ENCODE measurements around the gene PLXNB2.

PLXNB2 gene

GRCh38 chr22:50238755-50239154 is 68.7 kb downstream of the PLXNB2 start:
- no peak overlapping the region for H3K4me3 ChIP-seq (replicated peaks in 1 of 2; ENCODE audit: low read depth in 2 of 2, low read length in 2 of 2)
- TF ChIP-seq CTCF (IDR thresholded peaks at IDR 0.05; ENCODE audit: low read depth, low read length): no peak
- DNase-seq (ENCODE audit: low read depth in 2 of 2): no peak

DNA sequence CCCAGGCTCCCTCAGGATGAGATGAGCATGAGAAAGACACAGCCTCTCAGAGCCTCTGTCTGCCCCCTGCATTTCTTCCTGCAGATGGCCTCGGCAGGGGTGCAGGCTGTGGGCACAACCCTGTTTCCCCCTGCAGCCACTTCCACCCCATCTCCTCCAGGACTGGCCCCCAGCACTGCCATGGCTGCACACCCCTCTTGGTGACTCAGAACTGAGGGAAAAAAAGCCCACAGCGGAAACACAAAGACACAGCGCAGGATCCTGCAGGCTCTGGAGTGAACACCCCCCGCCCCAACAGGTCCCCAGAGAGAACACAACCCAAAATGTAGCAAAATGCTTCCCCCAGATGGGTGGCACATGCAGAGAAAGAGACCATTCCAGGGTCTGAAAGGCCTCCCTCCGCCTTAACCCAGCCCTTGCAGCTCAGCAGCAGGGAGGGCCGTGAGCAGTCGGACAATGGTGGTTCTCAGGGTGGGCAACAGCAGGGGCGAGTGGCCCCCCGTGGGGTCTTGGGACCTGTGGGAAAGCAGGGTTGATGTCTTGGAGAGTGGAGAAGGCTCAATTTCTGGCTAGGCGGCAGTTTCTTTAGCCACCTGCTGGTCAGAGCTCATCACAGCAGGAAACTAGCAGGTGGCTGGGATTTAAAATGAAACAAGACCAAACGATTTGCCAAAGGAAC is 70.6 kb downstream of the PLXNB2 start:
- peak; percentile 56 for TF ChIP-seq CTCF (IDR thresholded peaks at IDR 0.05; ENCODE audit: low read depth, low read length)
- H3K4me3 ChIP-seq (replicated peaks in 1 of 2; ENCODE audit: low read depth in 2 of 2, low read length in 2 of 2): no peak overlapping the region
- DNase-seq (ENCODE audit: low read depth in 2 of 2): peak; percentile 34 to 45

DNA sequence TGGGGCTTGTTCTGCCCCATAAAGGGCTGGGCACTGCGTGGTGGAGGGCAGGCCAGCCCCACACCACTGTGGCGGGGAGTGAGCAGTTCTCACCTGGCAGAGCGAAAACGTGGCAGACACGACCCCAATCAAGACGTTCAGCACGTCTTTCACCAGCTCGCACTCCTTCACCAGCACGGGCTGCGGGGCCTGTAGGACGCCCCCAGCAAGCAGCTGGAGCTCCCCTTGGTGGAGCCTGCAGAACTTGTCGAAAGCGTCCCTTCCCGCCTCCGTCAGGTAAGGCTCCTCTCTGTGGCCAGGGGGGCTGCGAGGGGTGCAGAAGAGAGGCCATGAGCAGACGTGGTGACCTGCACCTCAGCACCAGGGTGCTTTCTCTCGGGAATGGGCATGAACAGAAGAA is 74.2 kb downstream of the PLXNB2 start:
- TF ChIP-seq CTCF (IDR thresholded peaks at IDR 0.05; ENCODE audit: low read depth, low read length): no peak
- DNase-seq (ENCODE audit: low read depth in 2 of 2): no peak
- no peak overlapping the region for H3K4me3 ChIP-seq (replicated peaks in 1 of 2; ENCODE audit: low read depth in 2 of 2, low read length in 2 of 2)

DNA sequence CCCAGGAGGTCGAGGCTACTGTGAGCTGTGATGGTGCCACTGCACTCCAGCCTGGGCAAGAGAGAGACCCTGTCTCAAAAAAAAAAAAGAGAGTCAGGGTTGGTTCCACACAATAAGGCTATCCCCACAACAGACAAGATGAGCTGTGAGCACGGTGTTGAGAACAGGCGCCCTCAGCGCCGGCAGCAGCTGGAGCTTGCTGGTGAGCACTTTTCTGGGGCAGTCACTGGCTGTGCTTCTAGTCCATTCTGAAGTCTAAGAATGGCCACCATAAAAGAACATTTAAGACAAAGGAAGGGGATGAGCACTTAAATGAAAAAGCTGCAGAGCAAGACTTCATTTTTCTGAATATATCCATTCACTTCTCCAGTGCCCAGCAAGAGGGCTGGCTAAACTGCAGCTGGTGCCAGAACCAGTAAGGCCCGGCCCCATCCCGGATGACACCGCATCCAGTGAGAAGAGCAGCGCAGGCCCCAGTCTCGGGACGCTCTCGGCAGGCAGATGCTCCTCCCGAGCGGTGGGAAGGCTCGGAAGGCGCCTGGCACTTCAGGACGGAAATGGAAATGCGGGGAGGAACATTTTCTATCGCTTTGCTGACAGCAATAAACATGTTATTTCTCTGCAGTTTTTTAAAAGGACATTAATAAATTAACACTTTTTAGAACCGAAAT is 74.8 kb downstream of the PLXNB2 start:
- no peak overlapping the region for H3K4me3 ChIP-seq (replicated peaks in 1 of 2; ENCODE audit: low read depth in 2 of 2, low read length in 2 of 2)
- DNase-seq (ENCODE audit: low read depth in 2 of 2): no peak
- no peak for TF ChIP-seq CTCF (IDR thresholded peaks at IDR 0.05; ENCODE audit: low read depth, low read length)

DNA sequence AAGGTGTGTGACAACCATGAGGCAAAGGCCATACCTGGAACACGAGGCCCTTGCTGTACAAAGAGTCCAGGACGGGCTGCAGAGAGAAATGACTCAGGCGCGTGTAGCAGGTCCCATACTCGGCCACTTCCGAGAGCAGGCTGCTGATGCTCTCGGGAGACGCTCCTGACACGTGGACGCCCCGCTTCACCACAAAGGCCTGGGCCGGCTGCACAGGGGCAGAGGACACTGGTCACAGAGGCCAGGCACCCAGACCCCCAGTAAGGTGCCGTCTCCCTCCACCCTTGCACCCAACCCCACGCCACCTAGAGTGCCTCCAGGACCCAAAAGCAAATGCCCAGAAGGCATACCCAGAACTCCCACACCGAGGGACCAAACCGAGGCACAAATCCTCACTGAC is 78.1 kb downstream of the PLXNB2 start:
- H3K4me3 ChIP-seq (replicated peaks in 1 of 2; ENCODE audit: low read depth in 2 of 2, low read length in 2 of 2): no peak overlapping the region
- TF ChIP-seq CTCF (IDR thresholded peaks at IDR 0.05; ENCODE audit: low read depth, low read length): no peak
- DNase-seq (ENCODE audit: low read depth in 2 of 2): no peak

DNA sequence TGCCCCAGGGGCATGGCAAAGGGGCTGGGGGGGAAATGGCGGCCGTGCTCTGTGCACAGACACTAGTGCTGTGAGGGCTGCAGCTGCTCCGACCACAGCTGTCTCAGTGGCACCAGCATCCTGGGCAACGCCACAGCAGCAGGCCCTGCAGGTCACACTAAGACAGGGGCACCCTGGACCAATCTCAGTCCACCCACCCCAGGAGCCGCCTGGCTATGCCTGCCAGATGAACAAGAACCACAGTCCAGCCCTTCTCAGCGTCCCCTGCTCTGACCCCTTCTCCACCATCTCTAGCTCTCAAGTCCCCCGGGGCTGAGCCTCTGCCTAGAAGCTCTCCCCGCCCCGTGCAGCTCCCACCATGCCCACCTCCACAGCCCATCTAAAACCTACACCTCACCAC is 79.1 kb downstream of the PLXNB2 start:
- DNase-seq (ENCODE audit: low read depth in 2 of 2): no peak
- no peak overlapping the region for H3K4me3 ChIP-seq (replicated peaks in 1 of 2; ENCODE audit: low read depth in 2 of 2, low read length in 2 of 2)
- no peak for TF ChIP-seq CTCF (IDR thresholded peaks at IDR 0.05; ENCODE audit: low read depth, low read length)

All from cardiac fibroblast (primary cell).